GM08714 (cell line): ENCODE data around the gene UBE2R2.
"Not testable (repeated sequence)": the region's sequence is repeated elsewhere in the genome, so short reads cannot be mapped to it uniquely, and the experiment has no call there.

ENCODE experiments used
- H3K4me3 ChIP-seq: fragments of 200-500 bp; sonication (Bioruptor generic); 2 replicates; pipeline ENCODE4 v1.5.1; 2014; ENCODE audit warnings: mild to moderate bottlenecking, low read length, inconsistent platforms
- ZNF274 ChIP-seq: IDR thresholded peaks from 2 replicates; pipeline ENCODE4 v1.6.1; 2012; ENCODE audit warnings: mild to moderate bottlenecking, low read depth, low read length

The UBE2R2 gene

GRCh38 chr9:33942471-33943083 lies 125.6 kb downstream of the UBE2R2 start:
- H3K4me3 ChIP-seq, result no peak overlapping the region
- no peak for TF ChIP-seq ZNF274

- no peak for TF ChIP-seq ZNF274
- H3K4me3 ChIP-seq, result no peak overlapping the region
These were observed 126.4 kb downstream of the UBE2R2 start for GRCh38 chr9:33943389-33943788.

- H3K4me3 ChIP-seq, result no peak overlapping the region
- no peak for TF ChIP-seq ZNF274
These were observed 130.0 kb downstream of the UBE2R2 start for GRCh38 chr9:33946779-33947535.

- H3K4me3 ChIP-seq, result no peak overlapping the region
- TF ChIP-seq ZNF274, result no peak
These were observed 133.4 kb downstream of the UBE2R2 start for GRCh38 chr9:33950371-33950770.

- no peak overlapping the region for H3K4me3 ChIP-seq
- TF ChIP-seq ZNF274, result no peak
These were observed 135.1 kb downstream of the UBE2R2 start for GRCh38 chr9:33952066-33952465.

- no peak for TF ChIP-seq ZNF274
- H3K4me3 ChIP-seq, result no peak overlapping the region
These were observed 139.6 kb downstream of the UBE2R2 start for GRCh38 chr9:33956544-33956943.

- no peak for TF ChIP-seq ZNF274
- H3K4me3 ChIP-seq, result no peak overlapping the region
These were observed 142.8 kb downstream of the UBE2R2 start for GRCh38 chr9:33959725-33960124.

- H3K4me3 ChIP-seq, result not testable (repeated sequence)
These were observed 145.5 kb downstream of the UBE2R2 start for GRCh38 chr9:33962468-33962867.

GRCh38 chr9:33964086-33964768 lies 147.3 kb downstream of the UBE2R2 start:
- H3K4me3 ChIP-seq, result no peak overlapping the region

More at GRCh38 chr9:33964086-33964768, 147.3 kb downstream of the UBE2R2 start:
- no peak for TF ChIP-seq ZNF274
